Cortex of kidney (tissue), 1 donor: Measurements from ENCODE around the gene YARS1.

Experiments used
- DNase-seq: peaks from one replicate; lab custom pipeline; 2025; lab: John Stamatoyannopoulos, UW

YARS1 gene

DNA sequence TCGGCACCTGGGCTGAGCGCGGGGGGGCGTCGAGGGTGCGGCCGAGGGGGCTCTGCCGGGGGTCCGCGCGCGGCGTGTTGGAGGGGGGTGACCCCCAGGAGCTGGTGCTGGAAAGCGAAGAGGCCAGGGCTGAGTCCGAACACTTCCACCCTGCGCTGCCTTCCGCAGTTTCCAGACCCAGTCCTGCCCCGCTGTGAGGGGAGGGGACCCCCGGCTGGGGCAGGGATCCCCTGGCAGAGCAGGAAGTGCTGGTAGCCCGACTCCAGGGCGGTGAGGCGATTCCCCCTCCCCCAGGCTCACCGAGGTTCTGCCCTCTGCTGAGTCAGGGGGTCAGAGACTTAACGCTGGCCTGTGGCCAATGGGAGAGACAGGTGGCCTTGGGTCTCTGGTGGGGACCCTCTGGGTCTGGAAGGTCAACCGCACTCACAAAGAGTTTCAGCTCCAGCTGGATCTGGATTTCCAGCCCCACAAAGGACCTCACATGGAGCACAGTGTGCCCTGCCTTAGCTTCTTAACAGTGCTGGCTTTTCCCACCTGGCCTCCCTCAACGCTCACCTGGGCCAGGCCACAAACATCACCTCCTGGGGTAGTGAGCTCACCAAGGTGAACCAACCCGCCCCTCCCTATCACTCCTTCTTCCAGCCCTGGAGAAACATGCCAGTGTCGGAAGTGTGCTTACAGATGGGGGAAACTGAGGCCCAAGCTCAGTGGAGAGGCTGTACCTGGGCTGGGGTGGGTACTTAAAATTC lies 74.8 kb downstream of the YARS1 start:
- DNase-seq, result no peak

DNA sequence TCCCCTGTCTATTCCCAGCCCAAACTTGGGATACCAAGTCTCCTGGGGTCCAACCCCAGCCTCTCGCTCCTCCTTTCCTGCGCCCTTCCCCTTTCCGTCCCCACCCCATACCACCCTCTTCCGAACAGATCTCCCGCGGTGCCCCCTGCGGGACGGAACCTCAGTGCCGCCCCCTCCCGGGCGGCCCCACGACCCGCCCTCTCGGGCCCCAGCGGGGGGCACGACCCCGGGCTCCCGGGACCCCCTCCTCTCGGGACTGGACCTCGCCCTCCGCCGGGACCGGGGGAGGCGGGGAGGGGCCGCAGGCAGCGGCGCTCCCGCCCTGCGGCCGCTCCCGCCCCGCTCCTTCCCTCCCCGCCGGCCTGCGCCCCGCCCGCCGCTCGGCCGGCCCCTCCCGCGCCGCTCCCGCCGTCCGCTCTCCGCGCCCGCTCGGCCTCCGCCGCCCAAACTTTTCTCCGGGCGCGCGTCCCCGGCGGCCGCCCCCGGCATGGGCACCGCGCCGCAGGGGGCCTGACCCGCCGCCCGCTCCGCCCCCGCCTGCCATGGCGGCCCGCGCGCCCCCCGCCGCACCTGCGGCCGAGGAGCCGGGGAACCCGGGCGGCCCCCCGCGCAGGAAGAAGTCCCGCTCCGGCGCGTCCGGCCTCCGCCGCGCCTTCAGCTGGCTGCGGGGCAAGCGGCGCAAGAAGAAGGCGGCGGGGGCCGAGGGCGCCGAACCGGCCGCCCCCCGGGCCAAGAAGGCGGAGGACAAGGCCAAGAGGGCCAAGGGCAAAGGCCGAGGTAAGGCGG lies 75.6 kb downstream of the YARS1 start:
- DNase-seq, result no peak

DNA sequence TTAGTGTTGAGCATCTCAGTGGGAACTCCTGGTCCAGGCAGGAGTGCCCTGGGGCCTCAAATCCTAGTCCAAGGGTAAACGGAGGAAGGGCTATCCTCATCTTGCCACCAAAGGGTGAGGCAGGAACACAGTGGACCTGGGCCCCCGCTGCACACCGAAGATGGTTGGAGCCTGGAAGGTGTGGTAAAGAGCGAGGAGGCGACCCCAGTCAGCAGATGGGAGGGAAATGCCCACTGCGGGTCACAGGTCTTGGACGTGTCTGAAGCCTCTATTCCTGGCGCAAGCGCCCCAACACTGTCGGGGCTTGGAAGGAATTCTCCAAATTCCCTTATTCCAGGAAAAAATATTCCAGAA lies 76.1 kb downstream of the YARS1 start:
- DNase-seq, result no peak

DNA sequence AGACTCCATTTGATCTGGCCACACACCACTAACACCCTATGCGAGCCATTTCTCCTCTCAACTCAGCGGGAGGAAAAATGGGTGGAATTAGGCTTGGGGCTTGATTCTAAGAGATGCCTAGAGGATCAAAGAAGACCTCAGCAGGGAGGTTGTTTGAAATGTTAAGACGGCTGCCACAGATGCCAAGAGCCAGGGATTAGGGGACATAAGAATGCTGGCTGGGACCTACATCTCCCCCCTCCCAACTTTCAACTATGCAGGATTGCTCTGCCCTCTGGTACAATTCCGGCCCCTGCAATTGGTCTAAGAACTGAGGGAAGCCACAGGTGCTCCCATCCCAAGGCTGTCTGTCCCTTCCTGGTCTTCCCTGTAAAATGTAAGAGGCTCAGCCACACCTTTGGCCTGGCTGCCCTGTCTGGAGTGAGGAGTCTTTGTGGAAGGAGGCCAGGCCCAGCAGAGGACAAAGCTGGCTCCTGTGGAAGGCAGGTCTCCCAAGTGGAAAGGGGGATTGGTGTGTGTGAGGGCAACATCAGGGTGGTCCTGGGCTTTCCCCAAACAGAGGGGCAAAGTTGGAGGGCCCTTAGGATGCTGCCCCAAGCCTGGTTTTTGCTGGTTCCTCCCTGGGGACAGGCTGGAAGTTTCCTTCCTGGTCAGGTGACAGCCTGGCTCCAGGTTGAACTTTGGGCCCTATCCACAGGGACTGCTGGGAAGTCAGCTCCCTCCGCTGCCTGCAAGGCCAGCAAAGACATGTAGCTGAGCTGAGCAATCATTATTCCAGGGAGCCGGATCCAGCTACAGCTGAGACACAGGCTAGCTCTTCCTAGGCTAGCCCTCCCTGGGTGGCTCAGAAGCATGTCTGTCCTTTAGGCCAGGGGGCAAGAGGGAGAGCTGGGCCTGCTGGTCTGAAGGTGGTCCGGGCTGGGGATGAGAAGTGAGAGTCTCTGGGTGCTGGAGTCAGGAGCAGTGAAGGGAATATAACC lies 80.1 kb downstream of the YARS1 start:
- no peak for DNase-seq

DNA sequence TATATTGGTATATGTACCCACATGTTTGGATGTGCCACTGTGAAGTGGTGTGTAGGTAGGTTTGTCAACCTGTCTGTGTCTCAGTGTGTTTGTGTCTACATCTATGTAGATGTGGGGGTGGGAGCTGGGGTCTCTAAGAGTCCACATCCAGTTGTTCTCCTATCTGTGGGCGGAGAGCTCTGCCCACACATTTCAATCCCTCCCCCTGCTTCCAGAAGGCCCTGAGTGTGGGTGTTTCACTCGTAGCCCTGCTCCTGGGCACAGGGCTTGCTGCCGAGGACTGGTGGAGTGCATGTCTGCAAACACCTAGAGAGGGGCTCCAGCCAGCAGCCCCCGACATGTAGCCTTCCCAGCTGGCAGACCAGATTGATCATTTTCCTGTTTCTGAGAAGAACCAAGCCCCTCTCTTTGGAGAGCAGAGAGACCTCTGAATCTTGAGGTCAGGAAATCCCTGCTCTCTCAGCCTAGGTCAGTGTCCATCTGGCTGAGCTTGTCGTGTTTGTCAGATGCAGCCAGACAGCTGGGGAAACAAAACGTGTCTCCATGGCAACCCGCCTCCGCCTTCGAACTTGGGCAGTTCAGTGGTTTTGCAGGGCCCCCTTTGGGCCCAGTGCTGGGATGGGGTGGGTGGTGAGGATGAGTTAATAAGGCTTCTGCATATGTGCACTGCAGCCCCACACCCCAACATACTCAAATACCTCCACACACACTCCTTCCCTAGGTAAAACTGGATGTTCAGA lies 83.4 kb downstream of the YARS1 start:
- no peak for DNase-seq

DNA sequence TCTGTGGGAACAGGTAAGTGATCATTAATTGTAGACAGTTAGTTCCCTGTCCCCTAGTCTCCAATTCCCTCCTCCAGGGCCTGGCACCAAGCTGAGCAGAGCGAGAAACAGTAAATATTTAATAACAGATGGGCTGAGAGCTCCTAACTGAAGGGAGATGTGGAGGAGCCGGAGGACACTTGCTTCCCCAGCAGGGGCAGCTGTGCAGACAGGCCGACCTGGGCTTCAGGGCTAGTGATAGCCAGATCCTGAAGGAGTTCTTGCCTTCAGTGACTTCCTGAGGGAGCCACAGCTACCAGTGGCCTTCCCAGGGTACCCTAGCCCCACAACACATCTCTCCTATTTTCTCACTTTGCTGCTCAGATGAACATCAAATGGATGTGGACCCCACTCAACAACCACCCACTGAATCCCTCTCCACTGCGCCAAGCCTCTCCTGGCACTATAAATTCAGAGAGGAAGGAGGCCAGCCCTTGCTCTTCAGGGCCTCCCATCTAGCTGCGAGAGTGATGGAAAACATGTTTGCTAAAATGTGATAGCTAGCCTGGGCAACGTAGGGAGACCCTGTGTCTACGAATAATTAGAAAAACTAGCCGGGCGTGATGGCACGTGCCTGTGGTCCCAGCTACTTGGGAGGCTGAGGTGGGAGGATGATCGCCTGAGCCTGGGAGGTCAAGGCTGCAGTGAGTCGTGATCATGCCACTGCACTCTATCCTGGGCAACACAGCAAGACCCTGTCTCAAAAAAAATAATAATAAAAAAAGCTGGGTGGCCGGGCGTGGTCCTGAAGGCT lies 87.7 kb downstream of the YARS1 start:
- DNase-seq, result no peak

DNA sequence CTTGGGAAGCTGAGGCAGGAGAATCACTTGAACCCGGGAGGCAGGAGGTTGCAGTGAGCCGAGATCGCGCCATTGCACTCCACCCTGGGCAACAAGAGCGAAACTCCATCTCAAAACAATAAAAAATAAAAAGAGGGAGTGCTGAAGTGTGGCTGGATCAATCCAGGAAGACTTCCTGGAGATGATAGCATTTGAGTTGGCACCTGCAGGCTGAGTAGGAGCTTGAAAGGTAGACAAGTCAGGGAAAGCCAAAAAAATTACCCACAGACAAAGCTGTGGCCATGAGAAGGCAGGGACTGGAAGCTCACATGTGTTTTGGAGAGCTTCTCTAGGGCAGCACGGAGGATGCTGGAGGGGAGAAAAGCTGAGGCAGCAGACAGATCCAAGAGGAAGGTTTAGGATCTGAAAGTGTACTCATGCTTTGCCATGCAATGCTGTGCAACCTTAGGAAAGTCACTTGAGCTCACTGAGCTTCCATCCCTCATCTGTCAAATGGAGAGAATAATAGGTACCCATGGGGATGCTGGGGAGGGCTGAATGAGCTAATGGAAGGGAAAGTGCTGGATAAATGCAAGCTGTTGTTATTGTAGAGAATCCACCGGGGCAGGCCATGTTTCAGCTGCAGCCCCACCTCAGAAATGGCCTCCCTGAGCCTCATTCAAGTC lies 88.6 kb downstream of the YARS1 start:
- DNase-seq, result no peak

DNA sequence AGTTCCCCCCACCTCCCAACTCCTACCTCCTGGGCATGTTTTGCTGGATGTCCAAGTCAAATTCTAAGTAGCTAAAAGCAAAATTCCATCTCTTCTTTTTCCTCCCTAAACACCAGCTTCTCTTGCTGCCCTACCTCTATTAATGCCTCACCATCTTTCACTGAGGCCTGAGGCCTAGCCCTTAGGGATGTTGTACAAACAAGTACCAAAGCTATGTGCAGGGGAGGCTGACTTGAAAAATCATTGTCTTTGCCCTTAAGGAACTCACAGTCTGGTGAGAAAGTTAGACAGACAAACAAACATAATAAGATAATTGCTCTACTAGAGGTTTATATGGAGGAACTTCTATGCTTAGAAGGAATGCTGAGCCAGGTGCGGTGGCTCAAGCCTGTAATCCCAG lies 89.3 kb downstream of the YARS1 start:
- DNase-seq, result no peak

DNA sequence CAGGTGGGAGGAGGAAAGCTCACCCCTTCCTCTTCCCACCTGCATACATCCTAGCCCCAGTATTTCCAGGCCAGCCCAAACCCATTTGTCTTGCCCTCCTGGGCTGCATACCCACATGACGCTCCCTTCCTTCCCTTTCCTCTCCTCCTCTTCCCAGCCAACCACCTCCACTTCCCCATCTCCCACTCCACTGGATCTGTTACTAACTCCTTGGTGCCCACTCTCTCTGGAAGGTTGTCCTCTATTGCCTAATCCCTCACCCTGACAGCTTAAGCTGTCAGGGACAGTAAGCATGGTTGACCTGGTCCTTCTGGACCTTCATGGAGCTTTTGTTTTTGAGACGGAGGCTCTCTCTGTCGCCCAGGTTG lies 91.6 kb downstream of the YARS1 start:
- DNase-seq, result no peak
